ENCODE results near the gene FAM200C.

DNA sequence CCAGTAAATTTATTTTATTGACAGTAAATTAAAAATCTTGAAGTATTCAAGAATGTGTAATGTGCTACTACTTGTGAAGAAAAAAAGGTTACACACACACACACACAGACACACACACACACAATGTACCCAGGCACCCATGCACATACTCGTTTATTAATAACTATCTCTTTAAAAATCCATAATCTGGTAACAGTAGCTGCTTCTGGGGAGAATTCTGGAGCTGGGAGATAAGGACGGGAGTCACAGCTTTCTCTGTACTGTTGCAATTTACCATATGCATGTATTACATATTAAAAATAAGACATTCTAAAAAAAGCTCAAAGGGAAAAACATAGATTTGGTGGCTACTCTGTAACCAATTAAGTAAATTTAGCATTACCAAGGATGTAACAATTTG lies 21.5 kb downstream of the FAM200C start:
- TF ChIP-seq, protein P1, sequence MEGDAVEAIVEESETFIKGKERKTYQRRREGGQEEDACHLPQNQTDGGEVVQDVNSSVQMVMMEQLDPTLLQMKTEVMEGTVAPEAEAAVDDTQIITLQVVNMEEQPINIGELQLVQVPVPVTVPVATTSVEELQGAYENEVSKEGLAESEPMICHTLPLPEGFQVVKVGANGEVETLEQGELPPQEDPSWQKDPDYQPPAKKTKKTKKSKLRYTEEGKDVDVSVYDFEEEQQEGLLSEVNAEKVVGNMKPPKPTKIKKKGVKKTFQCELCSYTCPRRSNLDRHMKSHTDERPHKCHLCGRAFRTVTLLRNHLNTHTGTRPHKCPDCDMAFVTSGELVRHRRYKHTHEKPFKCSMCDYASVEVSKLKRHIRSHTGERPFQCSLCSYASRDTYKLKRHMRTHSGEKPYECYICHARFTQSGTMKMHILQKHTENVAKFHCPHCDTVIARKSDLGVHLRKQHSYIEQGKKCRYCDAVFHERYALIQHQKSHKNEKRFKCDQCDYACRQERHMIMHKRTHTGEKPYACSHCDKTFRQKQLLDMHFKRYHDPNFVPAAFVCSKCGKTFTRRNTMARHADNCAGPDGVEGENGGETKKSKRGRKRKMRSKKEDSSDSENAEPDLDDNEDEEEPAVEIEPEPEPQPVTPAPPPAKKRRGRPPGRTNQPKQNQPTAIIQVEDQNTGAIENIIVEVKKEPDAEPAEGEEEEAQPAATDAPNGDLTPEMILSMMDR (conservative IDR thresholded peaks at IDR 0.05 in 1 of 2, IDR thresholded peaks at IDR 0.05 in 1 of 2; ENCODE audit: low read depth in 1 of 2, low read length in 2 of 2) = no peak
- no peak for TF ChIP-seq EZH2 (IDR thresholded peaks at IDR 0.05; ENCODE audit: low read length, missing control alignments)

Measured in fibroblast of lung (primary cell).